Activated CD4-positive, alpha-beta T cell treated with anti-CD3 and anti-CD28 coated beads, Interleukin-2, amount 50 U/mL, for 4 hours (primary cell): ENCODE data around the gene FHIT.

Experiments
- DNase-seq, 2 experiments: peaks; one replicate each; pipeline ENCODE4 v3.0.0-alpha.2; 2020

Gene FHIT

DNA sequence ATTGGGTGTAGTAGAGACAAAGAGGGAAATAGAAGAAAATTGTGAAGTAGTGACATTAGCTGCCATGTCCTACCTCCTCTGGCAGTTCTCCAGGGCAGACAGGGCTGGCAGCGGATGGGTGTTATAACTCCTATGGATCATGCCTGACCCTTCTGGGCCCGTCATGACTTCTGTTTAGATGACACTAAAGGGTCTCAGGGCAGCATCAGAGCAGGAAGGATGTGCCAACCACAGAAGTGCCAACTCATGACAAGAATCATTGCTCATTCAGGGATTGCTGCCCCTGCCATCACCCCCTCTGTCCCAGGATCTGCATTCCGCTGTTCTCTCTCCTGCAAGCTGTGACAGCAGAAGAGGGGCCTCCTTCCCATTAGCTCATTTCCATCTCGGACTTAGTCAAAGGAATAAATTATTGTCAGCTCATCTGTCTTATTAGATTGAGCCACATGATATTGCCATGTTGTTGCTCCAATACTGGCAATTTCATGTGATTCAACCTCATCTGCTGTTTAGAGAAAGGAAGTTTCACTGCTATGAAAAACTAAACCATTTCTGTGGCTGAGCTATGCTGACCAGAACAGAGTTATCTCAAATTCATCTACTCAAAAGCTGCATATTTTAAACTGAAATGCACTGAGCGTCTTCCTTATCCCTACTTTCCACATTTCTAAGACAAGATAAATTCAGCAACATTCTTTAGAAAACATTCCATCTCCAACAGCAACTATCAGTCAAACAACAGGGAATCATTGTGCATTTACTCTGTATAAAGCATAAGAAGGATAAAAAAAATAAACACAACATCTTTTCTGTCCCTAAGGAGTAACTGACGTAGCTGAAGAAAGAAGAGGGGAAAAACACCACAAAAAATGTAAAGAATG lies 271.6 kb downstream of the FHIT start:
- no peak for DNase-seq

DNA sequence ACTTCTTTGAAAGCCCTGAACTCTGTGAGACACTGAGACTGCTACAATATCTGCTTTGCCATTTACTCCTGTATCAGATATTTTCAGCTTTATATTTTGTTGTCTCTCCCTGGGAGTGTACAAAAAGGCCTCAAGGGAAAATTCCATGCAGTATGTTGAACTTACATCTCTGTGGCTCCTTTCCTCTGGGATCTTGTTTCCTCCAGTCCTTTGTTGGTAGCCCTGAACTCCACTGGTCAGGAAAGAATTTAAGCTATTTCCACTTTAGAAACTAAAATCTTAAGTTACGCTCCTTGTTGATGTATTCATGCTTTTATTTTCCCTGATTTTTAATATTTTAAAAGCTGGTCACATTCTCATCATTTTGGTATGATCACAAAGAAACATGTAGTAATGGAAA lies 277.9 kb downstream of the FHIT start:
- DNase-seq, result no peak

DNA sequence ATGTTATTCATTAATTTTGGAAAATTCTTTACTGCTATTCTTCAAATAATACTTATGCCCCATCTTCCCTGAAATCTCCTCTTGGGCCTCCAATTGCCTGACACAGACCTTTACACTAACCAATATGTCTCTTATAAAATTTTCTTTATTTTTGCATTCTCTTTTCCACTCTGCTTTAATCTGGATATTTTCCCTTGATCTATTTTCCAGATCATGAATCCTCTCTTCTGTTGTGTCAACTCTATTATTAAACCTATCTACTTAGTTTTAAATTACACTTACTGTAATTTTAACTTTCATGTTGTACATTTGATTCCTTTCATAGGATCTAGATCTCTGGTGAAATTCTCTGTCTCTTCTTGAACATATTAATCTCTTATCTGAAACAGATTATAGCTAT lies 278.7 kb downstream of the FHIT start:
- DNase-seq, result no peak

DNA sequence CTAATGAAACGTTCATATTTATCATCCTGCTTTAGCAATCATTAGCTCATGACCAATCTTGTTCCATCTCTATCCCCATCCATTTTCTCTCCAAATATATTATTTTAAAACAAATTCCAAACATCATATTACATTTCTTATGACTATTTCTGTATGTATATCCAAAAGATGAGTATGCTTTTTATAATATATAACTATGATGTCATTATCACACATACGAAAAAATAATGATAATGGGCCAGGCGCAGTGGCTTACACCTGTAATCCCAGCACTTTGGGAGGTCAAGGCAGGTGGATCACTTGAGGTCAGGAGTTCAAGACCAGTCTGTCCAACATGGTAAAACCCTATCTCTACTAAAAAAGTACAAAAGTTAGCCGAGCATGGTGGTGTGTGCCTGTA lies 280.4 kb downstream of the FHIT start:
- DNase-seq, result no peak

GRCh38 chr3:60967141-60967540 lies 284.1 kb downstream of the FHIT start:
- DNase-seq, result no peak

DNA sequence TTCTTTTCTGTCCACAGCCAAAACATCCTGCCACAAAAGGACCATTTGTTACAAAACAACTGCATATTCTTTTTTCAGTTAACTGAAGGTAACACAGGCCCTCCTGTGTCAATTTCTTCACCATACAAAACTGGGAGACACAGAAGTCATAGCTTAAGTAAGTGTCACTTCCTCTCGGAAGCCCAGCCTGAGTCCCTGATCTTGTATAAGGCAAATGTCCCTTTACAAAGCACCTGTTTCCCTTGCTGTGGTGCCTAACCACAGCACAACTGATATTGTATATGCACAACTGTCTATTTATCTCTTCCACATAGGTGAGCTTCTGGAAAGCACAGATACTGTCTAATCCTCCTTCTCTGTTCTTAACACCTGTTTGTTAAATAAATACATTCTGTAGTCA lies 293.7 kb downstream of the FHIT start:
- no peak for DNase-seq

DNA sequence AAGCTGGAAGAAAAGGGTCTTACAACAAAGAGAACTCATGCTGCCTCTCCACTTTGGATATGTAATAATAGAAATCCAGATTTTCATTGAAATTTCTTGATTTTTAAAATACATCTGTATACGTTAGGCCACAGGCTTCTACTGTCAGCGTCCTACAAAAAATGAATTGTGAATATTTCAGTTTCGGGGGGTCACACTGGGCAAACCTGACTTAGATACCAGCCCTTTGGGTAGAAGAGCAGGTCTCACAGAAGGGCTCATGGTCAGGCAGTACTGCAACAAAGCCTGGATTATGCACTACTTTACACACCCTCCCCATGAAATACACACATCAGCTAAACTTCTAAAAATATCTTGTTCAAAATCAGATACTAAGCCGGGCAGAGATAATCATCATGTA lies 294.5 kb downstream of the FHIT start:
- no peak for DNase-seq

GRCh38 chr3:60955034-60955433 lies 296.2 kb downstream of the FHIT start:
- DNase-seq, result no peak

DNA sequence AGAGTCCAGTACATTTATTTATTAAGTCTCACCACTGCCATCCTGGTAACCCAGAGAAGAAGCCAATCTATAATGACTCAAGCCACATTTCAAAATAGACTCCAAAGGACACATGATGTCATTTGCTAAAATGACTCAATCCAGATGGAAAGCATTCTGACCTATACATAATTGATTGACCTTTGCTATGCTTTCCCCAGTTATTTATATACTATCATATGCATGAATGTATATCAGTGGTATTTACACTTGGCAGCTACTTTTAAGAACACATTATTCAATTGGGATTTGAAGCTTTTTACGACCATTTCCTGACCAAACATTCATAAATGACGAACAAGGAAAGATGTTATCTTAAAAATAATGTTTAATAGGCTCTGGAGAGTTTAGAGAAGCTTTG lies 297.2 kb downstream of the FHIT start:
- no peak for DNase-seq

DNA sequence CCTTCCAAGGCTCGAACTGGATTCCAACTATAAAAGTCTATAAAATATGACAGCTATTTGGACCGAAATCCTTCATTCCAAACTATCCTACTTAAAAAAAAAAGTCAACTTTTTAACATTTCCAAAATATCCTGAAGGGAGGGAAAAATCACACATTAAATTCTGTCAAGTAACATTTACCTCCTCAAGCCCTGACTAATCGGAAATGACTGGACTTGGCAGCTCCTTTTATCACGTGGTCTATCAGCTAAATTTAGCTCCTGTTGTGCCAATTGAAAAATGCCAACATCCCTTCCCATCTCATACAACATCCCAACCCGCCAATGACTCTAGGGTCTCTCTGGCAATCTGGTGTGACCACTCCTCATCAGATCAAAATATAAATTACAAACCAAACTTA lies 297.9 kb downstream of the FHIT start:
- DNase-seq, result no peak

DNA sequence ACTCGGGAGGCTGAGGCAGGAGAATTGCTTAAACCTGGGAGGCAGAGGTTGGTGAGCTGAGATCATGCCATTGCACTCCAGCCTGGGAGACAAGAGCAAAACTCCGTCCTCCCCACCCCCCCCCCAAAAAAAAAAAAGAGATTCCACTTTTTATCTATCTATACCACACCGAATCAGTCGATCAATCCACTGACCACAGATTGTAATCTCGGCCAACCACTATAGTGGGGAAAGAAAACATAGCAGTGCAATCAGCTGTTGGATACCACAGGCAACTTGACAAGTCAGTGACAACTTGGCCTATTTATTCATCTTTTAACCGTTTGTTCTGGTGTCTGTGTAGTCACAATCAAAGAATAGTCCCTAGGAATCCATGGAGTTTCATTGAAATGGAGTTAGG lies 299.2 kb downstream of the FHIT start:
- DNase-seq, result no peak

DNA sequence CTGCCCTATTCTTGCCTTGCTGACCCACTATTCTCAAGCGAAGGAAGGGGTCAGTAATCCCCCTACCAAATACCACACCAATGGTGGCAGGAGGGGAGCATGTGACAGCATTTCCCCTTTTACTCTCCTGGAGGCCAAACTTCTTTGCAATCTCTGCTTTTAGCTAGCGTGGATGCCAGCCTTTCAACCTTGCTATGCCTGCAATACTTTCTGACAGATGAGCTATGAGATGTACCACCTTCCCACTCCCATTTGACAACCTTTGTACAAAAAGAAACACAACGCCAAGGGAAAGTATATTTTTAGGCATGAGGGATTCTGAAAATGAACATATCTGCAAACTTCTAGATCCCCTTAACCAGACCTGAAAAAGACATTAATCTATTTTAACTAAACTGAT lies 302.1 kb downstream of the FHIT start:
- DNase-seq, result no peak

- no peak for DNase-seq
These were observed 302.8 kb downstream of the FHIT start for GRCh38 chr3:60948488-60948887.

- no peak for DNase-seq
These were observed 315.5 kb downstream of the FHIT start for GRCh38 chr3:60935709-60936108.

GRCh38 chr3:60933824-60934223 lies 317.4 kb downstream of the FHIT start:
- DNase-seq, result no peak

DNA sequence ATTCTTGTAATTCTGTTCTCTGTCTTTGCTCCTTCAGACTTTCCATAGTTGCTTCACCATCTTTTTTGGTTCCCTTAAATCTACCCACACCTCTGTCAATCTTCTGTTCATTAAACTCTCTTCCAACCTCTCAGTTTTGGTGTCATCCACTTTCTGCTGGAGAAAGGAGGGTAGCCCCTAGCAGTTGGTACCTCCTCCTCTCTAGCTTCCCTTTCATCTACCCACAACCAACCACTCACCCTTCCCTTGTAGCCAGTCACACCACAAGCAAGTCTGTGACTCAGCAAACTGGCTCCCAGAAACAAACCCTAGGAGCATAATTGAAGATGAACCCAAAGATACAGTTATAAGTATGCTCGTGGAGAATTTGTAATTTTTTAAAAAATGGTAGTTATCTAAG lies 318.6 kb downstream of the FHIT start:
- DNase-seq, result no peak

GRCh38 chr3:60932170-60932569 lies 319.1 kb downstream of the FHIT start:
- no peak for DNase-seq

DNA sequence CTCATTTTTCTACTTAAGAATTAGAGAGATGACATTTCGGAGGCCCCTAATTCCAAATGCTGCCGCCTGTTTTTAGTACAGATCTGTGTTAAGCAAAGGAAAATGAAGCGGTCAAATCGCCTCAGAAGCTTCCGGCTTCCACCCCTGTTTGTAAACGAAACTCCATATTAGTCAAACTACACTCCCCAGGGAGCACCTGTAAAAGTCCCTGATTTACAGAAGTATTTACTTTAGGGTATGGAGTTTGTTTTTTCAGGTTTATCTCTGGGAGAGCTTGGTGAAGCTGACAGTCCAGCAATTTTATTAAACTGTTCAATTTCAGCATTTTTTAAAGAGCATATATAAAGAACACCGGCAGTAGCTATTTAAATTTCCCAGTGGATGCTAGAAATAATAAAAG lies 319.8 kb downstream of the FHIT start:
- no peak for DNase-seq

GRCh38 chr3:60920519-60920918 lies 330.7 kb downstream of the FHIT start:
- no peak for DNase-seq

DNA sequence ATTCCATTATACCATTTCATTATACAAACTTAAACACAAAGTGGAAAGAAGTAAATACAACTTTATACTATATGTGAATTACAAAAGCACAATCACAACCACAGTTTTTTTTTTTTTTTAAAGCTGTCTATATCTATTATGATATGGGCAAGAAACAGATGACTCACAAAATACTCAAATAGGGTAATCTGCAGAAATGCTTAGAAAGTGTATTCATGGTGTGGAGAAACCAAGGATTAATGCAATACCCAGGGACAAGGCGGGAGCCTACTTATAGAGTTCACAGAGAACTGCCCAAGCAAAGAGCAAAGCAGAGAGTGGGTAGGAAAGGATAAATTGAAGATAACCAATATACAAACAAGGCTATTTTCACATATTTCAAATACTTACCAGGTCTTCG lies 332.0 kb downstream of the FHIT start:
- DNase-seq, result no peak

DNA sequence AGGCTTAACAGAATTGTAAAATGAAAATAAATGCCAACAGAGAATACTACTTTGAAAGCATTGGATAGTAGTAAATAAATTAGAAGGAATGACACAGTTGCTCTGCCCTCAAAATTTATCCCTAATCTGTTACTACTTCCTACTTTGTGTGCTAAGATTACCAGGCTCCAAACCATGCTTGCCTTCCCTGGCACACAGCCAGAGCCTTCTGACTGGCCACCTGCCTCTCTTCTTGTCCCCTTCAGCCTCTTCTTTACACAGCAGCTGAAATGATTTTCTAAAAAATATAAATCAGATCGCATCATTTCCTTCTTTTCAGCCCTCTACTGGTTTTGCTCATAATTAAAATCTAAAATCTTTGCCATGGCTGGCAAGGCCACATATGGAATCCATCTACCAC lies 334.1 kb downstream of the FHIT start:
- no peak for DNase-seq

GRCh38 chr3:60916546-60916945 lies 334.7 kb downstream of the FHIT start:
- no peak for DNase-seq

- DNase-seq, result no peak
These were observed 337.8 kb downstream of the FHIT start for GRCh38 chr3:60913474-60913873.

DNA sequence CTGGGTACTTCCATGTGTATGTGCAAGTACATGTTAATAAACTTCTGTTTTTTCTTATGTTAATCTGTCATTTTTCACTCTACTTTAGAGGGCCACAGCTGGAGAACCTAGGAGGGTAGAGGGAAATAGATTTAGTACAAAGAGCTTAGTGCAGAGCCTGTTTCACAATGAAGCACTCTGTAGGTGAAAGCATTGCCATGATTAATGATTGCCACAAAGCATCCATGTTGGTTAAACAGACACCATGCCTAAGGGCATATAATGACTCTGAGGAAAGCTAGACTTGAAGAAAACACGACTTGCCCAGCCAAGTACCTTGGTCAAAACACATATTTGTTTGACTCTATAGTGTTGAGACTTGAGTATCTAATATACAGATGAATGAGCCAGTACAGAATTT lies 338.4 kb downstream of the FHIT start:
- DNase-seq, result no peak

- DNase-seq, result no peak
These were observed 339.1 kb downstream of the FHIT start for GRCh38 chr3:60912142-60912541.
